ENCODE data around the gene ADORA2A.

The ADORA2A gene

GRCh38 chr22:24404561-24405275 is 22.7 kb upstream of the ADORA2A start:
- DNase-seq = no peak

DNA sequence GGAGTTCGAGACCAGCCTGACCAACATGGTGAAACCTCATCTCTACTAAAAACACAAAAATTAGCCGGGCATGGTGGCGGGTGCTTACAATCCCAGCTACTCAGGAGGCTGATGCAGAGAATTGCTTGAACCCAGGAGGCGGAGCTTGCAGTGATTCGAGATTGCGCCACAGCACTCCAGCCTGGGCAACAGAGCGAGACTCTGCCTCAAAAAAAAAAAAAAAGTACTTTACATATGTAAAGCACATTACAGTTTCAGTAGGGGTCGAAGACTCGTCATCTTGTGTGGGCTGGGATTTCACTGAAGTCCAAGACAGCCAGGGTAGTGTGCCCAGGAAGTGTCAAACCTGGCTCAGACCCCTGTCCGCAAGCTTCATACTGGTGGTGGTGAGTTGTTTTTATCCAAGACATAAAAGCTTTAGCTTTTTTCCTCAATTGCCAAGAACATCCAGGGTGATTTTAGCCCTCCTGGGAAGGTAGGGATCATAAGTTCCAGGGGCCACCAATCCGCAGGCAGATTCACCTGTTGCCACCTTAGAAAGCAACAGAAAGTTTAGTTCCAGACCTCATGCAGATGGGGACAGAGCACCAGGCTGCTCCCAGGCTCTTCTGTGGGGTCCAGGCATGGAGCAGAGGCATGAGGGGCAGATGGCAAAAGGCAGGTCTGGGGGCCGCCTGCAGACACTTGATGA is 21.6 kb upstream of the ADORA2A start:
- DNase-seq = no peak

GRCh38 chr22:24406322-24407277 is 20.8 kb upstream of the ADORA2A start:
- no peak for DNase-seq

DNA sequence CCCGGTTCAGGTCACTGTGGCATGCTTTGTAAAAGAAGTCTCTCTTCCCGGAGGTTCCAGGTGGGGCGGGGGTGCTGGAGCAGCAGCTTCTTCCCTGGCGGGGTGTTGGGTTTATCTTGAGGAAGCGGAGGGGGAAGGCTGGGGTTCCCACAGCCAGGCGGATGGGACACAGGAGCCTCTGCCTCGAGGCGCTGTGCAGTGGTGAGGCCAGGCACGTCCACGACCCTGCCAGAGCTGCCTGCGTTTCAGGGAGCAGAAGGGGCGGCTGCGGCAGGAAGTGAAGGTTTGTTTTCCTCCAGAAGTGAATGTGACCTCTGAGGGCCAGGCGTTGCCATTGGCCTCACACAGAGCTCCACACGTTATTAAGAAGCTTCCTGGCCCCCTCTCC is 20.1 kb upstream of the ADORA2A start:
- no peak for DNase-seq

- no peak for DNase-seq
Observed at GRCh38 chr22:24407884-24408283, 19.5 kb upstream of the ADORA2A start.

- no peak for DNase-seq
Observed at GRCh38 chr22:24408630-24409029, 18.8 kb upstream of the ADORA2A start.

DNA sequence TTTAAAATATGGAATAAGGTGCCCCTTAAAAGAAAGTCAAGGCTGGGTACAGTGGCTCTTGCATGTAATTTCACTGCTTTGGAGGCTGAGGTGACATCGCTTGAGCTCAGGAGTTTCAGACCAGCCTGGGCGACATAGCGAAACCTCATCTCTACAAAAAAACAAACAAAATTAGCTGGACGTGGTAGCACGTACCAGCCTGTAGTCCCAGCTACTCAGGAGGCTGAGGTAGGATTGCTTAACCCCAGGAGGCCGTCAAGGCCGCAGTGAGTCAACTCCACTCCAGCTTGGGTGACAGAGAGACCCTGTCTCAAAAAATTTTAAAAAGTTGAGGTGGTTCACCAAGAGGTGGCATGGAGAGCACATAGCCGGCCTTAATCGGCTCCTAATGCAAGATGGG is 17.7 kb upstream of the ADORA2A start:
- DNase-seq = no peak

DNA sequence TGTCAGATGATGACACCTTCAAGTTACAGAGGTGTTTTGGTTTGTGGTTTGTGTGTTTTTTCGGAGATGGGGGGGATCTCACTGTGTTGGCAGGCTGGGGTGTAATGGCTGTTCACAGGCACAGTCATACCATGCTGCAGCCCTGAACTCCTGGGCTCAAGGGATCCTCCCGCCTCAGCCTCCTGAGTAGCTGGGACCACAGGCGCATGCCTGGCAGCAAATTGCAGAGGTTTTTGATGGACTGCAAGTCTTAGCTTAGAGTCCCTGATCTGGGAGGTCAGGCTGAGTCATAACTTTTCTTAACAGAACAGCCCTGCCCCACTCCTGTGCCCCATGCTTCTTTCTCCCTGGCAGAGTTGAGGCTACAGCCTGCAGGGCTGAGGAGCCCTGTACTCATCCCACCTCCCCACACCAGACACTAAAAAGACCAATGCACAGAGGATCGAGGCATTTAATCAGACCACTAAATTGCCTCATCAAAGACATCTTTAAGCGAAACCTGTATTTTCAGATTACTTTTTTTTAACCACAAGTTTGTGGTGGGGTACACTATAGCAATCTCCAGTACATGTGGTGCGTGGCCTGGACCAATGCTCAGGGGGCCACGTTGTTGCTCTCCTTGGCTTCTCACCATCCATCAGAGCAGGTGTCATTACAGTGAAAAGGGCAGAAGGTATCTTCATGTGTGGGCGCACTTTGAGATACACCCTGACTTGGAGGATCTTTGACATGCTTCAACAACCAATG is 17.1 kb upstream of the ADORA2A start:
- DNase-seq = no peak

DNA sequence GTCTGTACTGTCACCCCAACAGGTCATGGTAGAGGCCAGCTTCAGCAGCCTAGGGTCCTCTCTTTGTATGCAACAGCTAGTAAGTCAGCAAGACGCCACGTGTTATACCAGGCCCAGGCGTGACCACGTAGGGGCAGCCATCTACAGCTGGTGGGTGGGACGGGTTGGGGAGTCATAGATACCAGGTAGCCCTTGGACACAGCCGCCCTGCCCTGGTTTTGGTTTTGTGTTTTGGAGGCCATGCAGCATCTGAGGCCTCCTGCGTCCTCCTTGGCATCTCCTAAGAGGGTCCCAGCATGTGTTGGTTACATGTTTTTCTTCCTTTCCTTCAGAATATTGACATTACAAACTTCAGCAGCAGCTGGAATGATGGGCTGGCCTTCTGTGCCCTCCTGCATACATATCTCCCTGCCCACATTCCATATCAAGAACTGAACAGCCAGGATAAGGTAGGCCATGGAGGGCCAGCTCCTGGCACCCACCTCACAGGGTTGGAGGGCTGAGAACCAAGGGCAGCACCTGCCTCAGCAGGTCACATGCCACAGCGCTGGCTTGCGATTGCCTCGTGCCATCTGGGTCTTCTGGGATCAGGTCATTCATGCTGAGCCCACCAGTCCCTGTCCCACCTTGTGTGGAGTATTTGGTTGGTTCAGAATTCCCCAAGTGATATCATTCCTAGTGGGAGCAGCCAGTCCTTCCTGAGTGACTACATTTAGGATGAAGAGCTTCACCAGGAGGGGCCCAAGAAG is 16.0 kb upstream of the ADORA2A start:
- DNase-seq = no peak

- no peak for DNase-seq
Observed at GRCh38 chr22:24412274-24412673, 15.1 kb upstream of the ADORA2A start.

GRCh38 chr22:24413271-24413670 is 14.1 kb upstream of the ADORA2A start:
- no peak for DNase-seq

DNA sequence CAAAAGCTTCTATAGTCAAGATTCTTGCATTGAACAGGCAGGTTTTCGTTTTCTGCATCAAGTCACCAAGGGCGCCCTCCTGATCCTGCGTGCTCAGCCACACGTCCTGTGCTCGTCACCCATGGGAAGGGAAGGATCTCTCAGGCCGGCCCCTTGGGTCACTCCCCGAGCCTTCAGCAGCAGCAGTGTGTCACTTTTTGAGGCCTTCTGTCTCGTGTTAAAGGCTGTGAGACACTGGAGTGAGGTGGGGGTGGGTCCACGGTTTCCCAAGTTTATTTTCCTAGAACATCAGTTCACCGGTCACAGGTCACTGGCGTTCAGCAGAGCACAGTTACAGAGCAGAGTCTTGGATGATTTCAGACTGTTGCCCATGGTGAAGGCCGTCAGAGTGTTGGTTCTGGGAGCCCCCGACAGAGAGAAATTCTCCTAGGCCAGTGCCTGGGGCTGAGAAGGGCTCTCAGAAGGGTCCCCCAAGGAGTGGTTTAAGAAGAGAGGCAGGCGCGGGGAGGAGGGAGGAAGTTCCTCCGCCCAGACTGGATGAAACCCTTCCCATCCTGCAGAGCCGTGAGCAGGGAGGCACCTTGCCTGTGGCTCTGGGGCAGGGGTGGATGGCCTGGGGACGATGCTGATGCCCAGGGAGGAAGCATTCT is 13.5 kb upstream of the ADORA2A start:
- no peak for DNase-seq

- DNase-seq = no peak
Observed at GRCh38 chr22:24414523-24414922, 12.9 kb upstream of the ADORA2A start.

- no peak for DNase-seq
Observed at GRCh38 chr22:24414984-24415945, 12.1 kb upstream of the ADORA2A start.

DNA sequence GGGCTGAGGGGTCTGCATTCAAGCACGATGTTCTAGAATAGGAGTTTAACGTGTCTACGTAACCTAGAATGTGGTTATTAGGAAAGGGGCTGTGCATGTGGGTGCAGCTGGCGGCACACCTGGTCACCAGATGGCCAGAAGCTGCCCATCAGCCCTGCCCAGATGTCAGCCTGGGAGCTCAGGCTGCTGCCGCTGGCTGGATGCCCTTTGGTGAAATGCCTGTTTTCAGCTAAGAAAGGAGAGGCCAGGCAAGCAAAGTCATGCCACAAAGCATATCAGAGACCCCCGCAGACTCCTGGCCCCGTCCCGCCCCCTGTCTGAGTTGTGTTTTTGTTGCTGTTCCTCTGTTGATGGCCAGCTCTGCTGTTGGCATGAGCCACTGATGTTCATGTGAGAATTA is 11.3 kb upstream of the ADORA2A start:
- DNase-seq = no peak

- DNase-seq = no peak
Observed at GRCh38 chr22:24416611-24417010, 10.8 kb upstream of the ADORA2A start.

DNA sequence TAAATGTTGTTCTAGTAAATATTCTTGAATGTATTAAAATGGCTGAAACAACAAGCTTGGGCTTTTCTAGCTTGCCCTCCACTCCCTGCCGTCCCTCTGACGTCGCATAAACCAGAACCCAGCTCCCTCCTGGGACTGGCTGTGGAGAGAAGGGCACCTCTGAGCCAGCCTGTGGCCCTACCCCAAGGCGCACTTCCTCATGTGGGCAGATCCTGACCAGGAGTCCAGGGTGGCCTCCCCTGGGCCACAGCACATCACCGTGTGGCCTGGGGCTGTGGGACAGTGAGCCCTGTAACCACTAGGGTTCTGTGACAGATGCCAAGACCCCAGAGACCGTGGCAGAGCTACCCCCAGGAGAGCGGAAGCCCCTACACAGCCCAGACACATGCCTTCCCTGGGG is 10.2 kb upstream of the ADORA2A start:
- DNase-seq = no peak

- no peak for DNase-seq
Observed at GRCh38 chr22:24417901-24418641, 9.3 kb upstream of the ADORA2A start.

DNA sequence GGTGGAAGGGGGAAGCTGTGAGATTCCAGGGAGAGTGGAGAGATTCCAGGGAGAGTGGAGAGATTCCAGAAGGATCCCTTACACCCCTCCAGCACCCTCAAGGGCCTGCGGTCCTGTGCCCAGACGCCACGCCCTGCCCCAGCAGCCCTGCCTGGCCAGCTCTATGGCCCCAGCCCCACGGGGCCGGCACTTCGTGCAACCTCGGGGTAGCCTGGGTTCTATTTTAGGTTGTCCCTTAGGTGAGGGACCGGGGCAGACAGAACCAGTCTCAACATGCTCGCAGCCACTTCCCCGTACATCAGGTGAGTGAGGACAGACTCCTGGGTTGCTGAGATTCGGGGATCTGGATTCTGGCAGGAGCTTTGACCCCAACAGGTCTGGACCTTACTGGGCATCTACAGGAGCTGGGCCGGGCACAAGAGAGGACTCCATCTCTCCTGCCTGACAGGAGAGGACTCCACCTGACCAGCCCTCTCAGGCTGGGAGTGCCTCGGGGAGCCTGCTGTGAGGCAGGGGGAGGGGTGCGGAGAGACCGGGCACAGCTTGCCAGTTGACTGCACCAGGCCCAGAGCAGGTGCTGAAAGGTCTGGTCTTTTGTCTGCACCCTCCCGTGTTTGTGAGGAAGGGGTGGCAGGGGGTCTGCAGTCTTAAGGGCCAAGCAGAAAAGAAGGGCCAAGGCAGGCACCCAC is 8.5 kb upstream of the ADORA2A start:
- no peak for DNase-seq
